ENCODE data around the gene BAZ1B.
"Not testable (repeated sequence)": the region's sequence is repeated elsewhere in the genome, so short reads cannot be mapped to it uniquely, and the experiment has no call there.

The BAZ1B gene

DNA sequence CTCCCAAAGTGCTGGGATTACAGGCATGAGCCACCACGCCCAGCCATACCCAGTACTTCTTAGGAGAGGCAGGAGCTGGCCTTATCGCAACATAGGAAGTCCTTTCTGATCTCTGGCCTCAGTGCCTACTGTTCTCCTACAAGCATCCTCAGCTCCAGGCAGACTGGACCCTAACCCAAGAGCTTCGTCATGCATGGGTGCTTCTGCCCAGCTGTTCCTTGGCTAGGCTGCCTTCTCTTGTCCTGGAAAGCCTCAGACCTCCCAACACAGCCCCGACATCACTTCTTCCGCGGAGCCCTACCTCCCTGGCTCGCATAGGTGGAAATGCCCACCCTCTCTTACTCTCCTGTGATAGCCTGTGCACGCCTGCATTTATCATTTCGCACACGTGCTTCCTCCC, 19.6 kb upstream of the BAZ1B start:
- DNase-seq: no peak

DNA sequence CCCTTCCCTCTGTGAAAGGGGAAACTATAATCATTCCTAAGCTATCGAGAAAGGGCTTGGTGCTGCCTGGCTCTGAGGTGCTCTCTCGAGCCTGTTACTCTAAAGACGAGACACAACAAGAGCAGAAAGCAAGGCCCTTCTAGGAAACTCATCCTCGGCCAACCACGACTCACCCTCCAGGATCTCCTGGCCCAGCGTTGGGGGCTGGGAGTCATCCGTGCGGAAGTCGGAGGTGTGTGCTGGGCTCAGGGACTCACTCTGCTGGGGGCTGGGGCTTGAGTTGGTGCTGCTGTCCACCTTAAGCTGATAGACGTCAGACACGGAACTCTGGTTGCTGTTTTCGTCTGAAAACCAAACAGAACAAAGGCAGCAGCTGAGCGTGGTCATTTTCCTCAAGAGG, 17.6 kb upstream of the BAZ1B start:
- DNase-seq: no peak

DNA sequence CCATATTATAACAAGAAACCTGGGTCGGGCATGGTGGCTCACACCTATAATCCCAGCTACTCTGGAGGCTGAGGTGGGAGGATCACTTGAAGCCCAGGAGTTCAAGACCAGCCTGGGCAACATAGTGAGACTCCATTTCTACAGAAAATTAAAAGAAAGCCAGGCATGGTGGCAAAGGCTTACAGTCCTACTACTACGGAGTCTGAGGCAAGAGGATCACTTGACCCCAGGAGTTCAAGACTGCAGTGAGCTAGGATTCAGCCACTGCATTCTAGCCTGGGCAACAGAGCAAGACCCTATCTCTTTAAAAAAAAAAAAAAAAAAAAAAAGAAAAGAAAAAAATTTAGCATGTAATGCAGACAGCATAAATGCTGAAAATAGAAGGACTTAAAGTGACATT, 16.4 kb upstream of the BAZ1B start:
- not testable (repeated sequence) for DNase-seq

DNA sequence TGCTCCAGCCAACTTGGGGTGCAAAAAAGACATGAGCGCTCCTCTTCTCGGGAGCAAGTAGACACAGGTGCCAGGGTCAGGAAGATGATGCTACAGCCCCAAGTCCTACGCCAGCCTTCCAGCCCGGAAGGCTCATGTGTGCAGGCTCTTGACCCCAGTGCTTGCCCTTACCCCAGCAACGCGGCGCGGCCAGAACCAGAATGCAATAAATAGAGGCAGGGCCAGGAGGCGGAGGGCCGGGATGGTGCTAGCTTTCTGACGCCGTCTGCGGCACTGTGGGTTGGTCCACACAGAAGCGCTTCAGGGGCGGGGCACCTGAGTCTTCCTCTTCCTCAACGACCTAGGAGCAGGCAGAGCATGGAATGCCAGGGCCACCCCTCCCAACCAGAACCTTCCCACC, 15.0 kb upstream of the BAZ1B start:
- no peak for DNase-seq

DNA sequence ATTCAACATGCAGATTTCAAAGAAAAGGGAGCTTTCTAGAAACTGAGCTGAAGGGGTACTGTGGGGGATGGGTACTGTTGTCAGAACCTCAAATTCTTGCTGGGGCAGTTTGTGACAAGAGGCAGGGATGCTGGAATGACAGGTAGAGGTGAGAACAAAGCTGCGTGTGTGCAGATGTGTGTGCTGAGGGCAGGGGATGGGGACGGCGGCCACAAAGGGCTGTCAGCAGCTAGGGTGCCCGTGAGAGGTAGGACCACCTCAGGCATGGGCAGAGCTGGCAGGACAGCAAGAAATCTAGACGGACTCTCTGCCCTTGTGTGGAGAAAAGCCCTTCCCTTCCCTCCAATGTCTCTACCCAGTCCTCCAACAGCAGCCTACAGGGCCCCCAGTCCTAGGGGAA, 14.4 kb upstream of the BAZ1B start:
- no peak for DNase-seq

DNA sequence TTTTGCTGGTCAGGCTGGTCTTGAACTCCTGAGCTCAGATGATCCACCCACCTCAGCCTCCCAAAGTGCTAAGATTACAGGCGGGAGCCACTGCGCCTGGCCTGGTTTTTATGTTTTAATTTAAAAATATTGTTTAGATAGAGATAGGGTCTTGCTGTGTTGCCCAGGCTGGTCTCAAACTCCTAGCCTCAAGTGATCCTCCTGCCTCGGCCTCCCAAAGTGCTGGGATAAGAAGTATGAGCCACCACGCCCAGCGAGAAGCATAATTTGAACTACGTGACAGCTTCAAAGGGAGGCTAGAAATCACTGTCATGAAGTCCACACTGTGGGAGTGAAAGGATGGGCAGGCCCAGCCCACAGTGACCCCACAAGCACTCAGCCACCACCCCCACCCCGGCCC, 13.8 kb upstream of the BAZ1B start:
- not testable (repeated sequence) for DNase-seq

DNA sequence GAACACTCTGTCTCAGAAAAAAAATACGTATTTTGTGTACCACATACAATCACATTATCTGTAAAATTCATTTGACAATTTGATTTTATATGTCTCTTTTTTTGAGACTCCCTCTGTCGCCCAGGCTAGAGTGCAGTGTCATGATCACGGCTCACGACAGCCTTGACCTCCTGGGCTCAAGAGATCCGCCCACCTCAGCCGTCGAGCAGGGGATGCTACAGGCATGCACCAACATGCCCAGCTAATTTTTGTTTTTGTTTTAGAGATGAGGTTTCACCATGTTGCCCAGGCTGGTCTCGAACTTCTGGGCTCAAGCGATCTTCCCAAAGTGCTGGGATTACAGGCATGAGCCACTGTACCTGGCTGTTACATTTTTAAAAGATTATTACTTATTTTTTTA, 11.6 kb upstream of the BAZ1B start:
- DNase-seq: no peak

DNA sequence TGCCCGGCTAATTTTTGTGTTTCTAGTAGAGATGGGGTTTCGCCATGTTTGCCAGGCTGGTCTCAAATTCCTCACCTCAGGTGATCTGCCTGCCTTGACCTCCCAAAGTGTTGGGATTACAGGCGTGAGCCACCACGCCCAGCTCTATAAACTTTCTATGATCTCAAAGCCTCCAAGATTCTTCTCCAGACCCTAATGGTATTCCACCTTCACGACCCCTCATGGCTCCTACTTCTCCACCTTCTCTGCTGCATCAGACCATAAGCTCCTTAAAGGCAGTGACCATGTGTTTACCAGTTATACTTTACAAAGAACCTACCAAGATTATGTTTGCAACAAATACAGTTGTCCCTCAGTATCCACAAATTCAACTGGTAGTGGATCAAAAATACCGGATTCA, 10.1 kb upstream of the BAZ1B start:
- no peak for DNase-seq

DNA sequence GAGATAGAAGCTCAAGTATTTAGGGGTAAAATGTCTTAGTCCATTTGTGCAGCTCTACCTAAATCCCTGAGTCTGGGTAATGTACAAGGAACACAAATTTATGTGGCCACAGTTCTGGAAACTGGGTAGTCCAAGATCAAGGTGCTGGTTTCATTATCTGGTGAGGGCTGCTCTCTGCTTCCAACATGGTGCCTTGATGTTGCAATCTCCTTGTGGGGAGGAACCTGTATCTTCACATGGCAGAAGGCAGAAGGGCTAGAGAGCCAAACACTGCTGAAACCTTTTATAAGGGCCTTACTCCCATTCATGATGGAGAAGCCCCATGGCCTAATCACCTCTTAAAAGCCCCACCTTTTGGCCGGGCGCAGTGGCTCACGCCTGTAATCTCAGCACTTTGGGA, 8.7 kb upstream of the BAZ1B start:
- DNase-seq: peak; percentile 8

DNA sequence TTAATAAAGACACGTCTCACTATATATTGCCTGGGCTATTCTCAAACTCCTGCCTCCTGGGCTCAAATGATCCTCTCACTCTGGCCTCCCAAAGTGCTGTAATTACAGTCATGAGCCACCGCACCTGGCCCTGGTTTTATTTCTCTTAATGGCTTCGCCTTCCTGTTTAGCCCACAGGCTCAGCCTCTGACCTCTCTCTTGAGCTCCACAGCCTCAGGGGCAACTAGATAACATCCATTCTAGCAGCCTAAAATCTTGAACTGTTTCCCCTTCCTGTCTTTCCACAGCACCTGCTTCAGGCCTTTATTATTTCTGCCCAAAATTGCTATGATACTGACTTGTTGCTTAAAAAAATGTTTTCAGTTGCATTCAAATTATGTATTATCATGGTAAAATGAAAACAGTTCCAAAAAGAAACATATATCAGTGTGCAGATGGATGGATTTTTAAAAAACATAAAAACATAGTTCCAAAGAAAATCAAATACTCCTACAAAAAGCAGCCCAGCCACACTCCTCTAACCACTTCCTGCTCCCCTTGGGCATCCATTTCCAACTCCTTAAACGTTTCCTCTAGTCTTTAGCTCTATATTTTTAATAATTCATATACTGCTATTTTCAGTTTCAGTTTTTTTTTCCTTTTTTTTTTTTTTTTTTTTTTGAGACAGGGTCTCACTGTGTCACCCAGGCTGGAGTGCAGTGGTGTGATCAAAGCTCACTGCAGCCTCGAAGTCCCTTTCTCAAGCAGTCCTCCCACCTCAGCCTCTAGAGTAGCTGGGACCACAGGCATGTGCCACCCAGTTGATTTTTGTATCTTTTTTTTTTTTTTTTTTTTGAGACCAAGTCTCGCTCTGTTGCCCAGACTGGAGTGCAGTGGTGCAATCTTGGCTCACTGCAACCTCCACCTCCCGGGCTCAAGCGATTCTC, 5.1 kb upstream of the BAZ1B start:
- DNase-seq: peak; percentile 1

DNA sequence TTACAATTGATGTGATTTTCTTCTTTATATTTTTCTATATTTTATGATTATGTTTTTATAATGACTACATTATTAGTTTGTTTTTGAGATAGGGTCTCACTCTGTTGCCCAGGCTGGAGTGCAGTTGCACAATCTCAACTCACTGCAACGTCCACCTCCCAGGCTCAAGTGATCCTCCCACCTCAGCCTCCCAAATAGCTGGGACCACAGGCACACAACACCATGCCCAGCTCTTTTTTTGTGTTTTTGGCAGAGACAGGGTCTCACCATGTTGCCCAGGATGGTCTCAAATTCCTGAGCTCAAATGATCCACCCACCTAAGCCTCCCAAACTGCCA, 4.0 kb upstream of the BAZ1B start:
- not testable (repeated sequence) for DNase-seq

DNA sequence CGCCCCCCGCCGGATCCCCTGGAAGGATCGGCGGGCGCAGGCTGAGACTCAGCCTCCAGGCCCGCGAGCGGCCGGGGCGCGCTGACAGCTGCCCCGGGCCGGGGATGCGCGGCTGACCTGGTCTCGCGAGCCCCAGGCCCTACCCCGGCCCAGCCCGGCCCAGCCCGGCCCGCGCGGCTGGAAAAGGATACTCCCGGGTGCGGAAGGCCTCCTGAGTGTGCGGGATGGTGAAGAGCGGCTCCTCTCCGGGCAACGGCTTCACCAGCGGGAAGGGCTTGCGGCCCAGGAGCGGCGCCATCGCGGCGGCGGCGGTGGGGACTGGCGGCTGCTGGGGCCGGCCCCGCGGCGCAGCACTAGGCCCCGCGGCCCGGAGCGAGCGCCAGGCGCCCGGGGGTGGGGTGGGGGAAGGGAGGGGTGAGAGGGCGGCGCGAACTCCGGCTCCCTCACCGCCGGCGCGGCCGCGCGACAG, 423 bp downstream of the BAZ1B start:
- no peak for DNase-seq

DNA sequence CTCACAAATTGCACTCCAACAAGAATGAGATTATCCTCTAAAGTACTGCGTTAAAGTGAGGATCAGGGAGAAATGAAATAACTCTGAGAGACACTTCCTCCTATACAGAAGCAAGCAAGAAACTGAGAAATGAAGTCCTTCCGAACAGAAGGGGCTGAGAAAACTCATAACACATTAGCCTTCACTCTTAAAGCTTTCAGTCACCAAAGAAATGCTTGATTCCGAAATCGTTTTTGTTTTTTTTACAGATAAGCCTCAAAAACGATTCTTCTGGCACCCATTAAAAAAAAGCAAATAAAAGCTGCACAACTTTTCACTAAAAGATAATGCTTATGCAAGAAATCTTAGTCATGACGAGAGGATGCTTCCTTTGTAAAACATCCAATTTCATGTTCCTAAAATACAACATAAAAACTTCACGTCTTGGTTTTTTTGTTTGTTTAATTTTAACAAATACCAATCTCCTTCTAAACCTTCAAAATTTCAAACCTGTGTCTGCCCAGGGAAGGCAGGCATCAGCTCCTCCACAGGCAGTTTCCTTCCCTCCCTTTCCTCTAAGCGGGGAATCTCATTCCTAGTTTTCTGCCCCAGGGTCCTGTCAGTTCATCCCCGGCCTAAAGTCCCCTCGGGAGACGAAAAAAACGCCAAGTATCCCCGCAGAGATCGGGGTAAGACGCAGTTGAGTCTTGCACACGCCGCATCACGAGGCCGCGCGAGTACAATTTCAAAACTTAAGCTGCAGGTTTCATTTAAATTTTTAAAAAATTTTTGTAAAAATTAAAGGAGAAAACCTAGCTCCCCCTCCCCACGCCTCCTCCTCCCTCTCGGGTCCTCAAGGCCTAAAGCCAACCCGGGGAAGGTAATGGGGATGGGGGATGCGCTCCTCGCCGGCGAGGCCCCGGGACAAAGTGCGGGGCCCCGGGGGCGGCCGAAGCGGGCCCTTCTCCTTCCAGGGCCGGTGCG, 1.1 kb downstream of the BAZ1B start:
- DNase-seq: peak; percentile 14

DNA sequence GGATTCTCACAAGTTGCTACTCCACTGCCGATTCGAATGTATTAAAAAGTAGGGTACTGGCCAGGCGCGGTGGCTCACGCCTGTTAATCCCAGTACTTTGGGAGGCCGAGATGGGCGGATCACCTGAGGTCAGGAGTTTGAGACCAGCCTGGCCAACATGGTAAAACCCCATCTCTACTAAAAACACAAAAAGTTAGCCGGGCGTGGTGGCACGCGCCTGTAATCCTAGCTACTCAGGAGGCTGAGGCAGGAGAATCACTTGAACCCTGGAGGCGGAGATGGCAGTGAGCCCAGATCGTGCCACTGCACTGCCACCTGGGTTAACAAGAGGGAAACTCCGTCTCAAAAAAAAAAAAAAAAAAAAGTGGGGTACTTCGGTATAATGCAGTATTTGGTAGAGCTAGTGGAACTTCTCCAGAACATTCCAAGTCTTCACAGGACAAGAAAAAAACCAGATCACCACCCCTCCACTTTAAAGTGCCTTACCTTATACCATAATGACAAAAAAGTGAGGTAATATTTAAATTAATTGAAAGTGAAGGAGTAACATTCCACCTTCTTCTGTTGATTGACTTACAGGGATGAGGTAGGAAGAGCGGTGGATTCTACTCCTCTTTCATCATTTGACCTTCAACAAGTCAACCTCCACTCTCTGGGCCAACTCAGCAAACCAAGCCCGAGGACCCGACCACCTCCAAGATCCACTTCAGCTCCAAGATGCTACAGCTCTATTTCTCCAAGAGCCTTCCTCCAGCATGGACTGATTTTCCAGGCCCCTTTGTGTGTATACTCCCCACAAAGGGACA, 2.0 kb downstream of the BAZ1B start:
- no peak for DNase-seq

DNA sequence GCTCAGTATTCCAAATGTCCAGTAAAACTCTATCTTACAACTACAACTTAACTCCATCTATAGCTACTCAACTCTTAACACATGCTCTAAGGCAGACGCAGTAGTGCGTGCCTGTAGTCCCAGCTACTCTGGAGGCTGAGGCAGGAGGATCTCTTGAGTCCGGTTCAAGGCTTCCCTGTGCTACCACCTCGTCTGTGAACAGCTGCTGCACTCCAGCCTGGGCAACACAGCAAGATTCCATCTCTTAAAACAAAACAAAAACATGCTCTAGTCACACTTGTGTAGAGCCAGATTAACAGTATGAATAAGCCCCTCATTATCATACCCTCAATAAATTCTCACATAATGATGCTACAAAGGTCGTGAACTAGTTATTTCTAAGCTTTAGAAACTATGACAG, 3.6 kb downstream of the BAZ1B start:
- no peak for DNase-seq

DNA sequence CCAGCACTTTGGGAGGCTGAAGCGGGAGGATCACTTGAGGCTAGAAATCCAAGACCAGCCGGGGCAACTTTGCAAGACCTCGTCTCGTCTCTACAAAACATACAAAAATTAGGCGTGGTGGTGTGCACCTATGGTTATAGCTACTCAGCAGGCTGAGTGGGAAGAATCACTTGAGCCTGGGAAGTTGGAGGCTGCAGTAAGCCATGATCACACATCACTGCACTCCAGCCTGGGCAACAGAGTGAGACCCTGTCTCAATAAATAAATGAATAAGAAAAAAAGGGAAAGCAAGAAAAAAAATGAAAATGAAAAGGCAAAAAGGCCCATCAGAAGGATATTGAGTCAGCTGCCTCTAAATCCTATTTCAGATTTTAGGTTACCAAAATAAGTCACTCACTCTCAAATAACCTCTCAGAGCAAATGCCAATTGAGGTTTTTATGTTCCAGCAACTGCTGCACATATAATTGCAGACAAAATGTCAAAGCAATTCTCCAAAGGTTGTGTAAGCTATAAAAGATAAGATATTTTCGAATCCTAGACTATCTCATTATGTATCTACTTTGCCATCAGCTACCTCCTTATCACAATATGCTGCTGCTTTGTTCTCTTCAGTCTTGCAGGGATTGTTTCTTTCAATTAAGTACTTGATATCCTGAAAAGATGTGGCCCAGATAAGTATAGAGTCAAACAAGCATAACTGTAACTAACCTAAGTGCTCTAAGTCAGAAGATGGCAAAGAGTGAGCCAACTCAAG, 4.7 kb downstream of the BAZ1B start:
- DNase-seq: no peak

DNA sequence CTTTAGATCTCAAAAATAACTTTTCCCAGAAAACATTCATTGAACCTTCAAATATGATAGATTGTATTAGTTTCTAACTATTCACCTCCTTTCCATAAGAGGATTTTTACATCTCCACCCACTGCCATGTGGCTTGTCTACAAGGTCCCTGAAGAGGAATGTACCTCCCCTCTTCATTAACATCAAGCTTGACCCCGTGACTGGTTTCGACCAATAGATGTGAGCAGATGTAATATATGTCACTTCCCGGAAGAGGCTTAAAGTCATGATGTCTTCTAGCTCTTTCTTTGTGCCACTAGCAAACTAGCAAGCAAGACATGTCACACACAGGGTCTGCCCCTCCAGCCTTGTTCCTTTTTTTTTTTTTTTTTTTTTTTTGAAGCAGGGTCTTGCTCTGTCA, 6.9 kb downstream of the BAZ1B start:
- DNase-seq: no peak

DNA sequence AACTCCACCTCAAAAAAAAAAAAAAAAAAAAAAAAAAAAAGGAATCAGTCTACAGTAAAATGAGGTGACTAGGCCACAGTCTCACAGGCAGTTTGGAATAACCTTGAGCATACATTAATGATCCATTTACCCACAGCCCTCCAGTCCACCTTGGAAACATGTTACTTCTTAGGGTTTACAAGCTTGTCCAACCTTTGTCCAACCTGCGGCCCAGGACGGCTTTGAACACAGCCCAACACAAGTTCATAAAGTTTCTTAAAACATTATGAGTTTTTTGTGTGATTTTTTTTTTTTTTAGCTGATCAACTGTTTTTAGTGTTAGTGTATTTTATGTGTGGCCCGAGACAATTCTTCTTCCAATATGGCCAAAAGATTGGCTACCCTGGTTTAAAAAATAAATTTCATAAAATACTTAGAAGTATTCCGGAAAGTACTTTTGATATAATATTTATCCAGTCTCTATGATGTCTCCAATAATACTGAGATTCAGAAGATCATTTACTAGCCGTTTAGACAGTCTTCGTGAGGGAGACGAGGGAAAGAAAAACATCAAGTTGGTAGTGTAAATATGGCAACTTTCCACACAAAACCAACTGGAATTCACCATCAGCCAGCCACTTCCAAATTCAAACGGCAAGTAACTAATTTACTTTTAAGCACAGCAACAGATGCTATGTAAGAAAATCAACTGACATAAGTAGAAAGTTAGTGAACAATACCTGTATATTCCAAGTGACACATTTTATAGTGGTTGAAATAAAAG, 9.9 kb downstream of the BAZ1B start:
- no peak for DNase-seq

DNA sequence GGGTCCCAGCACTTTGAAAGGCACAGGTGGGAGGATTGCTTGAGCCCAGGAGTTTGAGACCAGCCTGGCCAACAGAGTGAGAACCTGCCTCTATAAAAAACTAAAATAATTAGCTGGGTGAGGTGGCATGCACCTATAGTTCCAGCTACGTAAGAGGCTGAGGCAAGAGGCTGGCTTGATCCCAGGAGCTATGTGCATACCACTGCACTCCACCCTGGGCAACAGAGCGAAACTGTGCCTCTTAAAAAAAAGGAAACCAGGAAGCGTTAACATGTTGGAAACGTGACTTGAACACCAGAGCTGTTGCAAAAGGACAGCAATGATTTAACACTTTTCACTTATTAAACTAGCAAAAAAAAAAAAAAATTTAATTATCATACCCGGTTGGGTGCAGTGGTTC, 12.6 kb downstream of the BAZ1B start:
- no peak for DNase-seq

DNA sequence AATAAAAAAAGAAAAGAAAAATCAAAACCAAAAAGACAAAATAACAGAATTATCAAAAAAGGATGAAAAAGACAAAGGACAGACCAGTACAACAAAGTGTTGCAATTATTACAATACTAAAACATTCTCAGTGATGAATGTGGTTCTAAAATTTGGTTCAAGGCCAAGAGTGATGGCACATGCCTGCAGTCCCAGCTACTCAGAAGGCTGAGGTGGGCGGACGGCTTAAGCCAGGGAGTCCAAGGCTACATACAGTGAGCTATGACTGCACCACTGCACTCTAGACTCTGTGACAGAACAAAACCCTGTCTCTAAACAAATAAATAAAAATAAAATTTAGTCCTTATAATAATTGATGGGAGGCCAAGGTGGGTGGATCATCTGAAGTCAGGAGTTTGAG, 14.5 kb downstream of the BAZ1B start:
- DNase-seq: no peak

DNA sequence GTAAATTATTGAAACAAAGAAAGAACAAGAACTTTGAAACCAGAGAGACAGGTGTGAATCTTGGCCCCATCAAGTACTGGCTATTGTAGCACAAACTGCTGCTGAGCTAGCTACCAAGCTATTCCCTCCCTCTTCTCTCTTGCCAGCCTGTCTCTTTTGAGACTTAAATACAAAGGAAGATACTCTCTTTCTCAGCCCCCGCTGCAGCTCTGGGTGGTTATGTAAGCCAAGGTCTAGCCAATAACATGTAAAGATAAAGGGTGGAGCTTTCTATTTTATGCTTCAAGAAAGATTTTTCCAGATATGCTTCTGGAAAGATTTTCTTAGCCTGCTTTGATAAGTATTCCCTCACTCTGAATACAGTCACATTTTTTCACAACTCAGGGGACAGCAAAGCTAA, 17.2 kb downstream of the BAZ1B start:
- DNase-seq: no peak

Data from inflammatory macrophage treated with lipopolysaccharide for 4 hours (primary cell).